Measurements from ENCODE around the gene GAPDHS. TPM values are rescaled to one million over a fixed set of nuclear protein-coding genes. Genes with fewer than 3 reads are reported as not detected.

GAPDHS gene
- total RNA-seq, 1 experiment from 2014 or later, result not detected

DNA sequence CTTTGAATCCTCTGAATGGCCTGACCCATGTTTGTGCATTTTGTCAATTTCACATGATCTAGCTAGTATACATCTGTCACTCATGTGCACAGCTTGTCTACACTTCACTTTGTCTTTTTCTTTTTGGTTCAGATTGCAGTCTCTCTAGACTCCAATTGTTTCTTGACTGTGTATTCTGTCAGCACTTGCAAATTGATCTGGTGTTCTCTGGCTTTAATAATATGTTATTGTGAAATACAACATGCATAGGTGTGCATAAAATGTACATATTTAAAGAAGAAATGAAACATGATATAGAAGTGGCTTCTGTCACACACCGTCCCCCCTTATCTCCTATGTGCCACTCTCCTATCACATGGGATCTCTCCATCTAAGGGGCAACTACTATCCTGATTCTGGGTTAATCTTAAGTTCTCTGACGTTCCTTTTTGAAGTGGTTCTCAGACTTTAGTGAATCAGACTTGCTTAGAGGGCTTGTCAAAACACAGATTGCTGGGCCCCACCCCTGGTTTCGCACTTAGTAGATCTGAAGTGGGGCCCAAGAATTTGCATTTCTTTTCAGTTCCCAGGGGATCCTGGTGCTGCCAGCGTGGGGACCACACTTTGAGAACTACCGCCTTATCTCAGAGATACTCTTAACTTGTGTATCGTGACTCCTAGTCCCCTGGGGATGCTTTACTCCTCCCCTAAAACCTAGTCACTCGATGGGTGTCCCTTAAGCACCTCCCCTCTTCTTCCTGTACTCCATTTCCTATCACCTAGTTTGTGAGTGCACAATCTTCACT lies 48.8 kb upstream of the GAPDHS start:
- TF ChIP-seq, protein P1, sequence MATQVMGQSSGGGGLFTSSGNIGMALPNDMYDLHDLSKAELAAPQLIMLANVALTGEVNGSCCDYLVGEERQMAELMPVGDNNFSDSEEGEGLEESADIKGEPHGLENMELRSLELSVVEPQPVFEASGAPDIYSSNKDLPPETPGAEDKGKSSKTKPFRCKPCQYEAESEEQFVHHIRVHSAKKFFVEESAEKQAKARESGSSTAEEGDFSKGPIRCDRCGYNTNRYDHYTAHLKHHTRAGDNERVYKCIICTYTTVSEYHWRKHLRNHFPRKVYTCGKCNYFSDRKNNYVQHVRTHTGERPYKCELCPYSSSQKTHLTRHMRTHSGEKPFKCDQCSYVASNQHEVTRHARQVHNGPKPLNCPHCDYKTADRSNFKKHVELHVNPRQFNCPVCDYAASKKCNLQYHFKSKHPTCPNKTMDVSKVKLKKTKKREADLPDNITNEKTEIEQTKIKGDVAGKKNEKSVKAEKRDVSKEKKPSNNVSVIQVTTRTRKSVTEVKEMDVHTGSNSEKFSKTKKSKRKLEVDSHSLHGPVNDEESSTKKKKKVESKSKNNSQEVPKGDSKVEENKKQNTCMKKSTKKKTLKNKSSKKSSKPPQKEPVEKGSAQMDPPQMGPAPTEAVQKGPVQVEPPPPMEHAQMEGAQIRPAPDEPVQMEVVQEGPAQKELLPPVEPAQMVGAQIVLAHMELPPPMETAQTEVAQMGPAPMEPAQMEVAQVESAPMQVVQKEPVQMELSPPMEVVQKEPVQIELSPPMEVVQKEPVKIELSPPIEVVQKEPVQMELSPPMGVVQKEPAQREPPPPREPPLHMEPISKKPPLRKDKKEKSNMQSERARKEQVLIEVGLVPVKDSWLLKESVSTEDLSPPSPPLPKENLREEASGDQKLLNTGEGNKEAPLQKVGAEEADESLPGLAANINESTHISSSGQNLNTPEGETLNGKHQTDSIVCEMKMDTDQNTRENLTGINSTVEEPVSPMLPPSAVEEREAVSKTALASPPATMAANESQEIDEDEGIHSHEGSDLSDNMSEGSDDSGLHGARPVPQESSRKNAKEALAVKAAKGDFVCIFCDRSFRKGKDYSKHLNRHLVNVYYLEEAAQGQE (IDR thresholded peaks at IDR 0.05; ENCODE audit: low read depth), result no peak
- TF ChIP-seq CBX3 (IDR thresholded peaks at IDR 0.05; ENCODE audit: low read depth) (no peak), ZFX (IDR thresholded peaks at IDR 0.05) (no peak), RAD21 (IDR thresholded peaks at IDR 0.05; ENCODE audit: low read depth) (no peak), EGR1 (IDR thresholded peaks at IDR 0.05; ENCODE audit: low read depth) (no peak), ZNF274 (IDR thresholded peaks at IDR 0.05; ENCODE audit: low read depth, low read length) (no peak), SRF (IDR thresholded peaks at IDR 0.05; ENCODE audit: low read depth) (no peak), FOSL1 (IDR thresholded peaks at IDR 0.05; ENCODE audit: low read depth) (no peak)
- Histone ChIP-seq H3K27ac (ENCODE audit: low read depth, low read length) (no peak overlapping the region), H2AFZ (ENCODE audit: low read depth, low read length, poor library complexity, severe bottlenecking) (no peak overlapping the region), H3K79me2 (ENCODE audit: insufficient read depth, low read length) (no peaks in the 10 kb centered on the region), H3K9me3 (ENCODE audit: control insufficient read depth in 1 of 2, insufficient read depth in 1 of 2, low read depth in 1 of 2, low read length in 2 of 2) (no peaks in the 10 kb centered on the region), H4K20me1 (ENCODE audit: insufficient read depth) (no peaks in the 10 kb centered on the region), H3K36me3 (ENCODE audit: control insufficient read depth in 1 of 2, insufficient read depth in 2 of 2, low read length in 2 of 2) (no peaks in the 10 kb centered on the region), H3K9ac (ENCODE audit: low read length) (no peak overlapping the region), H3K4me1 (ENCODE audit: control insufficient read depth in 1 of 2, insufficient read depth in 2 of 2, low read length in 2 of 2) (peaks cover 0 to 1% of the 10 kb centered on the region in 2 experiments; a peak in 2 of 4 replicates), H3K4me2 (ENCODE audit: low read length) (no peak overlapping the region), H3K9me2 (ENCODE audit: insufficient read depth) (no peaks in the 10 kb centered on the region), H3K27me3 (ENCODE audit: insufficient read depth, low read length) (peaks cover 9% of the 10 kb centered on the region), H3K4me3 (replicated peaks in 1 of 2; ENCODE audit: low read depth in 1 of 2, low read length in 2 of 2) (no peak overlapping the region)
- DNase-seq (ENCODE audit: low read depth, low spot score), result no peak
- ChIA-PET RAD21 (ENCODE audit: low non-redundant PET in 1 of 2, low total read pairs in 2 of 2, uncharacterized antibody in 2 of 2, unreplicated experiment in 2 of 2) (no interaction called here), CTCF (no interaction called here), POLR2A (no interaction called here)
- ATAC-seq, result no peak
- BruUV-seq (replicated peaks), result no TSS peak
- intact Hi-C loops (cut with micrococcal nuclease), result no loop called here
